Rectal smooth muscle tissue (tissue), 1 donor: ENCODE results near the gene MTO1.
"Not testable (repeated sequence)": the region's sequence is repeated elsewhere in the genome, so short reads cannot be mapped to it uniquely, and the experiment has no call there.

ENCODE experiments used
- H3K27ac ChIP-seq: one replicate; pipeline ENCODE4 v1.7.0; 2013; ENCODE audit warnings: low read depth, low read length, inconsistent platforms
- H3K27me3 ChIP-seq: one replicate; pipeline ENCODE4 v1.7.0; 2013; ENCODE audit warnings: low read length; ENCODE audit not compliant: control insufficient read depth, insufficient read depth
- H3K36me3 ChIP-seq: one replicate; pipeline ENCODE4 v1.7.0; 2013; ENCODE audit warnings: low read length; ENCODE audit not compliant: control insufficient read depth, insufficient read depth
- H3K4me1 ChIP-seq: one replicate; pipeline ENCODE4 v1.7.0; 2013; ENCODE audit warnings: low read length; ENCODE audit not compliant: control insufficient read depth, insufficient read depth
- H3K4me3 ChIP-seq: one replicate; pipeline ENCODE4 v1.7.0; 2013; ENCODE audit warnings: low read length
- H3K9ac ChIP-seq: one replicate; pipeline ENCODE4 v1.7.0; 2013; ENCODE audit warnings: low read length

The MTO1 gene

GRCh38 chr6:73521351-73521985, 59.9 kb downstream of the MTO1 start:
- peaks cover 26% of the 10 kb centered on the region for H3K4me1 ChIP-seq
- H3K36me3 ChIP-seq: peaks cover 19% of the 10 kb centered on the region
- H3K27ac ChIP-seq: peak overlapping the region; percentile 99
- H3K4me3 ChIP-seq: peak overlapping the region; percentile 97
- H3K27me3 ChIP-seq: no peaks in the 10 kb centered on the region
- peak overlapping the region; percentile 96 for H3K9ac ChIP-seq

- Histone ChIP-seq H3K27me3 (no peaks in the 10 kb centered on the region), H3K9ac (peak overlapping the region; percentile 66), H3K27ac (peak overlapping the region; percentile 99), H3K4me1 (peaks cover 14% of the 10 kb centered on the region), H3K36me3 (peaks cover 10% of the 10 kb centered on the region), H3K4me3 (peak overlapping the region; percentile 88)
Observed at GRCh38 chr6:73523434-73524123, 62.0 kb downstream of the MTO1 start.

- no peak overlapping the region for H3K27ac ChIP-seq
- H3K27me3 ChIP-seq: no peaks in the 10 kb centered on the region
Observed at GRCh38 chr6:73525546-73526330, 64.2 kb downstream of the MTO1 start.

GRCh38 chr6:73528897-73529296, 67.4 kb downstream of the MTO1 start:
- no peak overlapping the region for H3K9ac ChIP-seq
- H3K4me1 ChIP-seq: peaks cover 2% of the 10 kb centered on the region
- no peak overlapping the region for H3K27ac ChIP-seq
- H3K4me3 ChIP-seq: no peak overlapping the region
- no peaks in the 10 kb centered on the region for H3K27me3 ChIP-seq
- H3K36me3 ChIP-seq: no peaks in the 10 kb centered on the region

More at GRCh38 chr6:73525546-73526330, 64.2 kb downstream of the MTO1 start:
- Histone ChIP-seq H3K4me3 (no peak overlapping the region), H3K36me3 (no peaks in the 10 kb centered on the region), H3K9ac (no peak overlapping the region), H3K4me1 (peaks cover 3% of the 10 kb centered on the region)

GRCh38 chr6:73532293-73532692, 70.8 kb downstream of the MTO1 start:
- Histone ChIP-seq H3K36me3 (no peaks in the 10 kb centered on the region), H3K27me3 (no peaks in the 10 kb centered on the region), H3K4me3 (no peak overlapping the region), H3K27ac (no peak overlapping the region), H3K9ac (no peak overlapping the region), H3K4me1 (no peaks in the 10 kb centered on the region)

GRCh38 chr6:73534628-73535027, 73.1 kb downstream of the MTO1 start:
- no peaks in the 10 kb centered on the region for H3K36me3 ChIP-seq
- H3K4me1 ChIP-seq: no peaks in the 10 kb centered on the region
- H3K4me3 ChIP-seq: no peak overlapping the region
- H3K9ac ChIP-seq: no peak overlapping the region
- no peak overlapping the region for H3K27ac ChIP-seq
- no peaks in the 10 kb centered on the region for H3K27me3 ChIP-seq

- H3K4me3 ChIP-seq: no peak overlapping the region
- no peak overlapping the region for H3K27ac ChIP-seq
- no peaks in the 10 kb centered on the region for H3K36me3 ChIP-seq
- H3K27me3 ChIP-seq: no peaks in the 10 kb centered on the region
- no peak overlapping the region for H3K9ac ChIP-seq
- H3K4me1 ChIP-seq: no peaks in the 10 kb centered on the region
Observed at GRCh38 chr6:73537677-73538076, 76.1 kb downstream of the MTO1 start.

- H3K4me3 ChIP-seq: no peak overlapping the region
- no peaks in the 10 kb centered on the region for H3K27me3 ChIP-seq
- no peak overlapping the region for H3K9ac ChIP-seq
- H3K27ac ChIP-seq: no peak overlapping the region
- H3K36me3 ChIP-seq: no peaks in the 10 kb centered on the region
- H3K4me1 ChIP-seq: no peaks in the 10 kb centered on the region
Observed at GRCh38 chr6:73538116-73538779, 76.7 kb downstream of the MTO1 start.

GRCh38 chr6:73542481-73542880, 80.9 kb downstream of the MTO1 start:
- H3K9ac ChIP-seq, H3K36me3 ChIP-seq, H3K4me1 ChIP-seq, H3K27ac ChIP-seq, H3K27me3 ChIP-seq, H3K4me3 ChIP-seq: not testable (repeated sequence)

GRCh38 chr6:73542891-73543290, 81.4 kb downstream of the MTO1 start:
- H3K4me1 ChIP-seq: no peaks in the 10 kb centered on the region
- no peak overlapping the region for H3K4me3 ChIP-seq
- no peaks in the 10 kb centered on the region for H3K36me3 ChIP-seq
- H3K27me3 ChIP-seq: no peaks in the 10 kb centered on the region
- no peak overlapping the region for H3K27ac ChIP-seq
- H3K9ac ChIP-seq: no peak overlapping the region

- Histone ChIP-seq H3K27ac (no peak overlapping the region), H3K27me3 (no peaks in the 10 kb centered on the region), H3K36me3 (no peaks in the 10 kb centered on the region), H3K4me3 (no peak overlapping the region), H3K9ac (no peak overlapping the region), H3K4me1 (no peaks in the 10 kb centered on the region)
Observed at GRCh38 chr6:73547036-73547435, 85.5 kb downstream of the MTO1 start.
